NCI-H146 treated with DMSO at 0.1 percent for 48 hours (cell line): ENCODE data around the gene ADAMTS12.

ENCODE experiments used
- DNase-seq: peaks from one replicate; lab custom pipeline; 2025; ENCODE audit not compliant: unreplicated experiment; lab: John Stamatoyannopoulos, UW

ADAMTS12 gene

GRCh38 chr5:33761139-33761538, 130.7 kb downstream of the ADAMTS12 start:
- no peak for DNase-seq

- DNase-seq, result no peak
Observed at GRCh38 chr5:33758737-33759136, 133.1 kb downstream of the ADAMTS12 start.

- no peak for DNase-seq
Observed at GRCh38 chr5:33756491-33756890, 135.3 kb downstream of the ADAMTS12 start.

GRCh38 chr5:33755231-33755630, 136.6 kb downstream of the ADAMTS12 start:
- no peak for DNase-seq

GRCh38 chr5:33753704-33754103, 138.1 kb downstream of the ADAMTS12 start:
- no peak for DNase-seq

- no peak for DNase-seq
Observed at GRCh38 chr5:33748754-33749153, 143.0 kb downstream of the ADAMTS12 start.

GRCh38 chr5:33745101-33745770, 146.6 kb downstream of the ADAMTS12 start:
- DNase-seq, result no peak

GRCh38 chr5:33743099-33743498, 148.7 kb downstream of the ADAMTS12 start:
- no peak for DNase-seq

- no peak for DNase-seq
Observed at GRCh38 chr5:33742181-33742580, 149.6 kb downstream of the ADAMTS12 start.

- no peak for DNase-seq
Observed at GRCh38 chr5:33738967-33739366, 152.8 kb downstream of the ADAMTS12 start.

GRCh38 chr5:33738097-33738496, 153.7 kb downstream of the ADAMTS12 start:
- no peak for DNase-seq

- DNase-seq, result no peak
Observed at GRCh38 chr5:33737697-33738096, 154.1 kb downstream of the ADAMTS12 start.

- no peak for DNase-seq
Observed at GRCh38 chr5:33737284-33737683, 154.5 kb downstream of the ADAMTS12 start.

GRCh38 chr5:33736510-33736909, 155.3 kb downstream of the ADAMTS12 start:
- DNase-seq, result no peak

GRCh38 chr5:33735072-33735471, 156.7 kb downstream of the ADAMTS12 start:
- DNase-seq, result no peak

- DNase-seq, result no peak
Observed at GRCh38 chr5:33734537-33734936, 157.3 kb downstream of the ADAMTS12 start.

GRCh38 chr5:33733225-33733624, 158.6 kb downstream of the ADAMTS12 start:
- DNase-seq, result no peak

GRCh38 chr5:33726422-33727165, 165.2 kb downstream of the ADAMTS12 start:
- no peak for DNase-seq

- DNase-seq, result no peak
Observed at GRCh38 chr5:33725806-33726205, 166.0 kb downstream of the ADAMTS12 start.

- no peak for DNase-seq
Observed at GRCh38 chr5:33721491-33722200, 170.1 kb downstream of the ADAMTS12 start.

GRCh38 chr5:33720176-33720575, 171.6 kb downstream of the ADAMTS12 start:
- no peak for DNase-seq

GRCh38 chr5:33719769-33720168, 172.0 kb downstream of the ADAMTS12 start:
- no peak for DNase-seq
